H1 (cell line): ENCODE measurements around the gene SLC5A8.

ENCODE experiments used
- CHD1 ChIP-seq: IDR thresholded peaks from 2 replicates; pipeline ENCODE4 v1.6.1; 2012; ENCODE audit warnings: low read depth, low read length, improper control_type of control experiment
- CTCF ChIP-seq, 3 experiments: IDR thresholded peaks; 1 replicate in 2 of 3; 2 replicates in 1 of 3; pipeline versions ENCODE4 v1.5.1 to v1.6.1; 2011; ENCODE audit warnings: low read length in 3 of 3, mild to moderate bottlenecking in 3 of 3, inconsistent platforms in 2 of 3, low read depth in 1 of 3, moderate library complexity in 1 of 3; ENCODE audit not compliant: insufficient read depth in 1 of 3; ENCODE audit errors: control extremely low read depth in 1 of 3
- EZH2 ChIP-seq: fragments of 200-600 bp; sonication (generic); IDR thresholded peaks from 2 replicates; pipeline ENCODE4 v1.7.1; 2012; ENCODE audit warnings: low read depth, mild to moderate bottlenecking, moderate library complexity, low read length, inconsistent platforms; ENCODE audit not compliant: severe bottlenecking
- JUND ChIP-seq: IDR thresholded peaks from 2 replicates; pipeline ENCODE4 v1.6.1; 2011; ENCODE audit warnings: mild to moderate bottlenecking, improper control_type of control experiment, low read length
- MAX ChIP-seq: IDR thresholded peaks from 2 replicates; pipeline ENCODE4 v1.6.1; 2012; ENCODE audit warnings: inconsistent platforms
- POLR2A ChIP-seq, 2 experiments: IDR thresholded peaks; 1 replicate in 1 of 2; 2 replicates in 1 of 2; pipeline ENCODE4 v1.6.1; 2011; ENCODE audit warnings: low read depth in 2 of 2, low read length in 2 of 2, mild to moderate bottlenecking in 2 of 2; ENCODE audit errors: control extremely low read depth in 1 of 2
- RAD21 ChIP-seq, 2 experiments: IDR thresholded peaks in 1 of 2; conservative IDR thresholded peaks in 1 of 2; 2 replicates each; pipeline ENCODE4 v1.6.1; 2011; ENCODE audit warnings: low read depth in 2 of 2, low read length in 2 of 2, improper control_type of control experiment in 1 of 2, inconsistent platforms in 1 of 2, mild to moderate bottlenecking in 1 of 2, moderate library complexity in 1 of 2
- SIN3A ChIP-seq, 2 experiments: IDR thresholded peaks in 1 of 2; conservative IDR thresholded peaks in 1 of 2; 2 replicates each; pipeline ENCODE4 v1.6.1; 2011 to 2012; ENCODE audit warnings: low read length in 2 of 2, improper control_type of control experiment in 1 of 2, low read depth in 1 of 2, mild to moderate bottlenecking in 1 of 2
- SIX5 ChIP-seq: IDR thresholded peaks from 2 replicates; pipeline ENCODE4 v1.6.1; 2011; ENCODE audit warnings: mild to moderate bottlenecking, low read depth, low read length
- SUZ12 ChIP-seq: fragments of 200-600 bp; sonication (generic); IDR thresholded peaks from 2 replicates; pipeline ENCODE4 v1.6.1; 2012; ENCODE audit warnings: mild to moderate bottlenecking, inconsistent platforms, low read length, moderate library complexity, mixed read lengths
- TAF1 ChIP-seq: IDR thresholded peaks from 2 replicates; pipeline ENCODE4 v1.6.1; 2011; ENCODE audit warnings: mild to moderate bottlenecking, low read depth, low read length

GRCh38 chr12:101238800-101239329 is 28.8 kb upstream of the SLC5A8 start:
- TF ChIP-seq CTCF (IDR thresholded peaks at IDR 0.05; ENCODE audit: control extremely low read depth in 1 of 3, insufficient read depth in 1 of 3, low read depth in 1 of 3, low read length in 3 of 3) (no peak), EZH2 (no peak), SIX5 (no peak), POLR2A (IDR thresholded peaks at IDR 0.05; ENCODE audit: control extremely low read depth in 1 of 2, low read depth in 2 of 2, low read length in 2 of 2) (no peak), JUND (no peak), SIN3A (conservative IDR thresholded peaks at IDR 0.05 in 1 of 2, IDR thresholded peaks at IDR 0.05 in 1 of 2; ENCODE audit: low read depth in 1 of 2, low read length in 2 of 2) (no peak), SUZ12 (no peak), TAF1 (no peak), MAX (no peak), RAD21 (IDR thresholded peaks at IDR 0.05 in 1 of 2, conservative IDR thresholded peaks at IDR 0.05 in 1 of 2; ENCODE audit: low read depth in 2 of 2, low read length in 2 of 2) (no peak), CHD1 (no peak)
